Measurements from ENCODE around the gene EPB41L4B.
A peak's percentile ranks its signal among the peaks of the same experiment; 100 is the strongest.

EPB41L4B gene

GRCh38 chr9:109270971-109271925, 49.6 kb downstream of the EPB41L4B start:
- DNase-seq = no peak

DNA sequence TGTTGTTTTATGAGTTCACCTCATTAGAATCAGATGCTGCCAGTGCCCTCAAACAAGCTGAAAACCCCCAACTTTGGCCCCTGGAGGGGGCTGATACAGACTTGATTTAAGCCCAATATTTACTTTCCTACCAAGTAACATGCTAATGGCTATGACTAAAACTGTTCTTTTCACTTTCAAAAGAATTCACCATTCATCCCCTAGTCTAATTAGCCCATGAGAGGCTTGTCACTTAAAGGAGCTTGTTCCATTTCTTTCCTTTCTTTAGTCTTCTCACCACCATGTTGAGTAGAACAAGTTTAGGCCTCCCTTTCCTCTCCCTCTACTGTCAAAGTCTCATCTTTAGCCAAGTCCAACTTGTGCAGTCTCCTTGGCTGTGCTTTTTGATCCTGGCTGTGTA, 50.4 kb downstream of the EPB41L4B start:
- no peak for DNase-seq

DNA sequence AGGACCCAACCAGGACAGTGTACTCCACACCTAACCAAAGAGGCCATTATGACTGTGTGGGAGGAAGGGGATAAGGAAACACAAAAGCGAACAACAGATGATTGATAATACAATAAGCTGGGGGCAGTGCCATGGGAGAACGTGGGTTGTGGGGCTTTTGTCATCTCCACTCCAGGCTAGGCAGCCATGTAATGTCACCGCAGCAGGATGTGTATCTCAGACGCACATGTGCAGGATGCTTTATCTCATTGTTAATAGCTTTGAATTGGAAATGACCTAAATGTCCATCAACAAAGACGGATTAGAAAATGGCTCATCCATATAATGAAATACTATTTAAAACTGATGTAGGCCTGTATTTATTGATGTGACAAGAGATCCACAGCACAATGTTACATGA, 51.0 kb downstream of the EPB41L4B start:
- no peak for DNase-seq

DNA sequence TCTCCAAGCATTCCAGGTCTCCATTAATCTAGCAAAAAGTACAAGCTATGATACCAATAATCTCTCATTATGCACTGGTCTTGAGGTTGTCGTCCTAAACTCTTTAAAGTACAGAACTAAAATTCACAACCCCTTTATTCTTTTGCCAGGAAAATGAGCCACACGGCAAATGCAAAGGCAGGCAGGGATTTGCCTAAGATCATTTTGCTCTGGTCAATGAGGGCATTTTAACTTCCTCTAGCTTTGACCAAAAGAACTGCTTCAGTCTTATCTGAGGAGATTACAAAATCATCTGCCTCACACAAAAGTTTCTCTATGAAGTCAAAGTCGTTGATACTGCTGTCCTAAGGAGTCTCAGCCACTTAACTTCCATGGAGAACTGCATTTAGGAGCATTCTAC, 51.8 kb downstream of the EPB41L4B start:
- no peak for DNase-seq

- no peak for DNase-seq
These were observed 53.3 kb downstream of the EPB41L4B start for GRCh38 chr9:109267555-109267954.

DNA sequence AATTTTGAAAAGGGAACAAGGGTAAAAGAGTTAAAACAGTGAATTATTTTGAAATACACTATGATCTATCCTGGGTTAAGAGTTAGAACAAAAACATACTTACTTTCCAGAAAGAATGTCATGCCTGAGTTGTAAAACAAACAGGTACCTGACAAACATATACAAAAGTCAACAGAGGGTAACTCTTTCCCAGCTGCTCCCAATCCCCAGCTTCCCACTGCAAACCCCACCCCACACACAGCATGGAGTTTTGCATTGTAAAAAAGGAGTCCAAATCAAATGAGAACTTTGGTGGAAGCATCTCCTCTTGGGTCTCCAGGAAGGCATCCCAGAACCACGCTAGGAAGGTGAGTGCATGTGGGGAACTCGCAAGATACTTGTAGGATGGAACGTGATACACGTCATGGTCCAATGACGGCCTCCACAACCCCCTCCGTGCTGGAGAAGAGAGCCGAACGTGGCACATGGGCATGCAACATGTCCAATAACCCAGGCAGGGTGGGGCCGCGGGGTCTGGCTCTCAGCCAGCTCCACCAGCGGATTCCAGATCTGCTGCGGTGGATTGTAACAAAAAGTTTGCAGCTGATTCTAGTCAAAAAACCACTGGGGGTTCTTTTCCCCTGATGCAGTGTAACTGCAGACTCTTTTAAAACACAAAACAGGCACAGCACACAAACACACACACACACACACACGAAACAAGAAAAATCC, 55.8 kb downstream of the EPB41L4B start:
- no peak for DNase-seq

- no peak for DNase-seq
These were observed 57.5 kb downstream of the EPB41L4B start for GRCh38 chr9:109263358-109263757.

DNA sequence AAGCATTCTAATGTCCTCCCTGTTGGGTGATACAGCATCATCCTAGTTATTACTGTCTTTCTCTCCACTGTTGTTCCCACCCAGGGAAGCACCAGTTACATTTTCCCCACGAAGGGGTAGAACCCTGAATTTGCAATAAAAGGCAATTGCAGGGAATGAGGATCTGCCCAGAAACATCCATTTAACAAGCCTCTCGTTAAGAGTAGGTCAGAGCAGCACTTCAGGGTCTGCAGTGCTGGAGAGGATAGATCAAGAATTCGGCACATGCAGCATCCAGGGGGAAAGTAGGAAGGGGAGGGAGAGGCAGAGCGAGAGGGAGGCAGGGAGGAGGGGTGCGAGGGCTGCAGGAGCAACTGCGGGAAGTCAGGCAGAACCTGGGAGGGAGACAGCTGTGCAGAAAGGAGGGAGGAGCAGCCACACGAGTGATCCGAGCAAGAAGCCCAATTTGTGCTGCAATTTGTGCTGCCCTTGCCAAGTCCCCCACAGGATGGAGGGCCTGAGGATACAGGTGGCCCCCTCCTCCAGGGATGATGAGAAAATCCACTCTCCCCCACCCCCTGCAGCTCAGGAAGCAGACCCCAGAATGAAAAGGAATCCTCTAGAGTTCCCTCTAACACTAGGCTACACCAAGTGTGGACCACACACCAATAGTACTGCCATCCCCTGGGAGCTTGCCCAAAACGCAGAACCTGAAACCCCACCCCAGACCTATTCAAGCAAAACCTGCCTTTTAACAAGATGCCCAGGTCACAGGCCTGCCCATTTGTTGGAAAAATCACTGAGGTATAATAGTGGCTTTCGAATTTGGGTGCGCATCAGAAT, 62.2 kb downstream of the EPB41L4B start:
- DNase-seq = peak in 7 of 58 donors; percentile 12 to 44 (median 17)

- no peak for DNase-seq
These were observed 64.5 kb downstream of the EPB41L4B start for GRCh38 chr9:109256336-109256735.

DNA sequence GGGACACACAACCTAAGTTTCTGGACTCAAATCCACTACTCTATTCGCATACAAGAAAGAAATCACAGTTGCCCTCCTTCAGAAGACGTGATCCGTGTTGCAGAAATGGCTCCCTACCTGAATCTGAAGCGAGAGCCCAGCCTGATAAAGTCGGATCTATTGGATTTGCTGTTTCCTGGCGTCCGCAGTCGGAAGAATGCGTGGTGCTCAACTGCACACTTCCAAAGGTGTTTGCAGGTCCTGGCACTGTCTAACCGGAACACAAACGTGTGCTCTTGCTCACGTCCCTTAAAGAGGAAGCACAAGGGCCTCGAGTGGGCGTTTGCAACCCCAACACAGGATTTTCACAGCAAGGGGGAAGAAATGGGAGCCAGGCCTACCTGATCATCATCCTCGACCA, 65.5 kb downstream of the EPB41L4B start:
- no peak for DNase-seq

DNA sequence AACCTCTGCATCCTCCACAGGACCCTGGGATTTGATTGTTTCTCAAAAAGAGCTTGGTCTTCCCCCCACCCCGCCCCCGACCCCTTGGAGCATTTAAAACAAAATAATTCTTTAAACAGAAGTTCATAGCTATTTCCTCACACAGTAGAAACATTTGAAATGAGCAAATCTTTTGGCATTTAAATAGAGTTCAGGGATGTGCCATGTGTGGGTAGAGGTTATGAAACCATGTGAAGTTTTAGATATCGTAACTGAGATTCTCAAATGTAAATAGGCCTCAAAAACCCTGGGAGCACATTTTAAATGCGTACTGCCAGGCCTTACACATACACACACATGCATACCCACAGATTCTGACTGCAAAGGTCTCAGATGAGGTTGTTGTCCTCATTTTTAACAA, 66.5 kb downstream of the EPB41L4B start:
- DNase-seq = no peak

DNA sequence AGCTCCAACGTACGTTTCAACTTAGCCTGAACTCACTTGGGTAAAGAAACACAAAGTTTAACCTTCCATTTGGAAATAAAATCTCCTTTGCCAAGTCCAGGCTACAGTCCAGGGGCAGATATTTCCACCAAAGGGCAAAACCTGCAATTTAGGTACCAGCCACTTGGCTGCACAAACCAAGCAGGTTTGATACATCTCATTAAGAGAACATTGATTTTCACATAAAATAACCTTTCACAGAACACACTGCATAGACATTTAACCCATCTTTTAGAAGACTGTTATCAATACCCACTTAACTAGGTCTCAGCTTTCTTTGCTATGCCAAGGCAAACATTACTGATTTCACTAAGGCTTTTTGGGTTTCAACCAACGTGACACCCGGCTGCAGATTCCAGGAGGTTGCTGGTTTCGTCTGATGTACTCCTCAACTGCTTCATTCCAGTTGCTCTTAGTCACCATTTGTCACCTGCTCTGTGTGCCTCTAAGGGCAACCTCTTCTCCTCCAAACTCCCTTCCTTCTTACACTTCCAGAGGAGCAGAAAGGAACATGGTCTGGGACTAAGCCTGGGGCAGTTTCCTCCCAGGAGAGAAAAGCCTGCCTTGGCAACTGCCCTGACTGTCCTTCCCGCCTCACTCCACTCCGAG, 67.1 kb downstream of the EPB41L4B start:
- no peak for DNase-seq

DNA sequence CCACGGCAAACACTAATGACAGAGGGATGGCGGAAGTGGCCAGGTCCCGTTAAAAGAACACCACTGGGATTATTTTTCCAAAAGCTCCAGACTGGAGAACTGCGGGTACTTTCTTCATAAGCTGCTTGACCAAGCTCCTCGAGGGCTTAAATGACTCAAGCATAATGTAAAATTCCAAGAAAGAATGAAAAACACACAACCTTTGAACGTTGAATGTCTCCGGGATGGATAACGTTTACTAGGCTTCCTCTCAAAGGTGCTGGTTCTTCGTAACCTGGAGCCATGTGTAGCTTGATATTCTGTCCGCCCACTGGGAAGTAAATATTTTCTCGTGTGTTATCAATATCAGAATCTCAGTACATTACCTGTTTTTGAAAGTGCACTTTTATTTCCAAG, 67.6 kb downstream of the EPB41L4B start:
- DNase-seq = no peak

DNA sequence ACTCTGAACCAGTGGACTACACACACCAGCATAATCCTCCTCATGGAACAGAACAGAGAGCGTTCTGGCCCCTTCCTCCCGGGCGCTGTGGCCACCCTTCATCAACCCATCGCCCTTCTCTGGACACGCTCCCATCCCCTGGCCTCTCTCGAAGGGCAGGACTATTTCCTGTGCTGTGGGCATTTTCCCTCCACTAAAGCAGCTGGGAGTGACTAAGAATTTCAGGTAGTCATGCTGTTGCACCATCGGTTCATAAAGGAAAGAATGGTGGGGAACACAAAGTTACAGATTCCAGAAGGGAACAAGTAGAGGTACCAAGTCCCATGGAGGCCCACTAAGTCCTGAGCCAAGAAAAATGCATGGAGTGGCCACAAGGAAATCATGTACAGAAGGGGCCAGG, 68.6 kb downstream of the EPB41L4B start:
- no peak for DNase-seq

- DNase-seq = no peak
These were observed 69.1 kb downstream of the EPB41L4B start for GRCh38 chr9:109251776-109252106.

- DNase-seq = no peak
These were observed 69.6 kb downstream of the EPB41L4B start for GRCh38 chr9:109251080-109251775.

- no peak for DNase-seq
These were observed 70.1 kb downstream of the EPB41L4B start for GRCh38 chr9:109250771-109251079.

- no peak for DNase-seq
These were observed 70.5 kb downstream of the EPB41L4B start for GRCh38 chr9:109250311-109250741.

GRCh38 chr9:109249615-109250014, 71.2 kb downstream of the EPB41L4B start:
- no peak for DNase-seq

DNA sequence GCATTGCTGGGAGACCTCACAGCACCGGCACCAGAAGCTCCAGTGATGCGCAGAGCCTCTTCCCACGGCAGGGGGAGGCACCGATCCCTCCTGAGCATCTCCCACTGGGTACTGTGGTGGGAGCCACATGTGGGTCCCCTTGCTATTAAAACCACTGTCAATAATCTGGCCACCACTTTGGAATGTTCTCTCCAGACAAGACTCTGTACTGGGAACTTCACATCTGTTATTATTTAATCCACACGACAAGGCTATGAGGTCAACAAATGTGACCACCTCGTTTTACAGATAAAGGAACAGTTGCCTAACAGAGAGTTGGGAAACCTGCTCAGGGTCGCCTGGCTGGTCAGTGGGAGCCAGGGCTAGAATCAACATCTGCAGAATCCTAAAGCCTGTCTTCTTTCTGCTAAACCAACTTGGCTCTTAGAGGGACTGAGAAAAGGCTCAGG, 72.7 kb downstream of the EPB41L4B start:
- no peak for DNase-seq

GRCh38 chr9:109247228-109247627, 73.6 kb downstream of the EPB41L4B start:
- no peak for DNase-seq
